IMR-90 (cell line): ENCODE data around the gene C1R. TPM values are rescaled to one million over a fixed set of nuclear protein-coding genes. Genes with fewer than 3 reads are reported as not detected.
"Not testable (repeated sequence)": the region's sequence is repeated elsewhere in the genome, so short reads cannot be mapped to it uniquely, and the experiment has no call there.

ENCODE experiments used
- ATAC-seq: fragments of 200-7000 bp; cut with Tn5 transposase; 2 replicates; pipeline ENCODE4 v1.9.1; 2020; ENCODE audit warnings: low read depth, mild to moderate bottlenecking, moderate library complexity
- BruUV-seq: library from RNA; stranded (reverse); fragments of 400-500 nt; replicated peaks from 2 replicates; lab custom pipeline; 2021; lab: Mats Ljungman, UMichigan
- CTCF ChIA-PET: fragments of 300-600 bp; formaldehyde crosslinking; extraction: SDS; loops from one replicate; lab custom pipeline; 2021; ENCODE audit warnings: antibody characterized with exemption; lab: Yijun Ruan, JAX
- POLR2A ChIA-PET: fragments of 300-600 bp; sonication (Branson Sonifier 250); formaldehyde crosslinking; loops from one replicate; lab custom pipeline; 2022; ENCODE audit warnings: antibody characterized with exemption; ENCODE audit not compliant: unreplicated experiment; lab: Charles Lee
- DNase-seq: peaks from one replicate; pipeline ENCODE4 v3.0.0; 2013
- H2AFZ ChIP-seq: replicated peaks from 2 replicates; pipeline ENCODE3; 2013; ENCODE audit warnings: low read length, mild to moderate bottlenecking; ENCODE audit not compliant: poor library complexity
- H2AK5ac ChIP-seq: 2 replicates; pipeline ENCODE4 v1.6.1; 2013; ENCODE audit warnings: low read depth, low read length, inconsistent platforms
- H2AK9ac ChIP-seq: replicated peaks from 2 replicates; pipeline ENCODE3; 2013; ENCODE audit warnings: mild to moderate bottlenecking, low read depth, low read length, moderate library complexity; ENCODE audit not compliant: poor library complexity
- H2BK120ac ChIP-seq: 2 replicates; pipeline ENCODE4 v1.6.1; 2013; ENCODE audit warnings: low read depth, low read length, inconsistent platforms
- H2BK15ac ChIP-seq: 3 replicates; pipeline ENCODE4 v1.6.1; 2013; ENCODE audit warnings: low read depth, low read length, inconsistent platforms
- H2BK20ac ChIP-seq: 2 replicates; pipeline ENCODE4 v1.6.1; 2013; ENCODE audit warnings: low read depth, mild to moderate bottlenecking, inconsistent platforms, low read length, moderate library complexity
- H2BK5ac ChIP-seq: 2 replicates; pipeline ENCODE4 v1.6.1; 2013; ENCODE audit warnings: mild to moderate bottlenecking, low read depth, low read length, inconsistent platforms; ENCODE audit not compliant: poor library complexity, severe bottlenecking
- H3K14ac ChIP-seq: replicated peaks from 2 replicates; pipeline ENCODE4 v1.6.1; 2013; ENCODE audit warnings: low read depth, low read length, inconsistent platforms
- H3K18ac ChIP-seq: 2 replicates; pipeline ENCODE4 v1.6.1; 2013; ENCODE audit warnings: low read depth, low read length, control low read depth
- H3K23ac ChIP-seq: 2 replicates; pipeline ENCODE4 v1.6.1; 2013; ENCODE audit warnings: low read depth, low read length, inconsistent platforms
- H3K27ac ChIP-seq: 2 replicates; pipeline ENCODE4 v1.5.1; 2013; ENCODE audit warnings: mild to moderate bottlenecking, control low read depth, low read length; ENCODE audit not compliant: insufficient read depth
- H3K27me3 ChIP-seq: 2 replicates; pipeline ENCODE4 v1.6.1; 2013; ENCODE audit warnings: low read length; ENCODE audit not compliant: control insufficient read depth, insufficient read depth
- H3K36me3 ChIP-seq: 2 replicates; pipeline ENCODE4 v1.6.1; 2013; ENCODE audit warnings: low read length, mixed read lengths; ENCODE audit not compliant: control insufficient read depth, insufficient read depth
- H3K4ac ChIP-seq: 2 replicates; pipeline ENCODE4 v1.6.1; 2013; ENCODE audit warnings: low read depth, low read length, inconsistent platforms
- H3K4me1 ChIP-seq: 2 replicates; pipeline ENCODE4 v1.6.1; 2013; ENCODE audit warnings: low read length, mixed read lengths; ENCODE audit not compliant: control insufficient read depth, insufficient read depth
- H3K4me2 ChIP-seq: 2 replicates; pipeline ENCODE4 v1.6.1; 2013; ENCODE audit warnings: low read depth, mild to moderate bottlenecking, control low read depth, low read length, moderate library complexity
- H3K4me3 ChIP-seq: 2 replicates; pipeline ENCODE4 v1.5.1; 2013; ENCODE audit warnings: low read depth, mild to moderate bottlenecking, control low read depth, low read length, moderate library complexity; ENCODE audit not compliant: insufficient read depth
- H3K56ac ChIP-seq: 2 replicates; pipeline ENCODE4 v1.6.1; 2013; ENCODE audit warnings: low read length, inconsistent platforms; ENCODE audit not compliant: insufficient read depth; ENCODE audit errors: extremely low read depth
- H3K79me1 ChIP-seq, 2 experiments: 2 replicates each; pipeline ENCODE4 v1.6.1; 2013; ENCODE audit warnings: low read length in 2 of 2, inconsistent platforms in 1 of 2, low read depth in 1 of 2
- H3K9ac ChIP-seq: 2 replicates; pipeline ENCODE4 v1.6.1; 2013; ENCODE audit warnings: low read depth, low read length, control low read depth
- H3K9me1 ChIP-seq: 2 replicates; pipeline ENCODE4 v1.6.1; 2013; ENCODE audit warnings: low read length, inconsistent platforms; ENCODE audit not compliant: insufficient read depth
- H3K9me3 ChIP-seq: 2 replicates; pipeline ENCODE4 v1.6.1; 2013; ENCODE audit warnings: low read length; ENCODE audit not compliant: control insufficient read depth, insufficient read depth
- H4K20me1 ChIP-seq: 2 replicates; pipeline ENCODE4 v1.6.1; 2013; ENCODE audit warnings: low read length, inconsistent platforms; ENCODE audit not compliant: insufficient read depth
- H4K5ac ChIP-seq: 2 replicates; pipeline ENCODE4 v1.6.1; 2013; ENCODE audit warnings: mild to moderate bottlenecking, low read depth, low read length, control low read depth
- H4K8ac ChIP-seq, 2 experiments: 2 replicates each; pipeline ENCODE4 v1.6.1; 2013; ENCODE audit warnings: low read depth in 2 of 2, low read length in 2 of 2, control low read depth in 1 of 2, inconsistent platforms in 1 of 2
- H4K91ac ChIP-seq: 2 replicates; pipeline ENCODE4 v1.6.1; 2013; ENCODE audit warnings: low read depth, low read length, inconsistent platforms; ENCODE audit not compliant: insufficient read depth
- WGBS, 2 experiments: methylation state at CpG; one replicate each; pipeline versions ENCODE4 v1.1.5 to v1.1.7; 2013; ENCODE audit warnings: missing lambda C conversion rate in 2 of 2; ENCODE audit not compliant: insufficient read length in 1 of 2; ENCODE audit errors: extremely low coverage in 2 of 2; 5-methylcytosine and 5-hydroxymethylcytosine counted together
- dilution Hi-C: fragments of 300-500 bp; cut with HindIII; formaldehyde crosslinking; loops from one replicate; pipeline ENCODE4 v1.14.3; 2018; ENCODE audit warnings: low sequenced_read_pairs; ENCODE audit not compliant: unreplicated experiment
- in situ Hi-C: fragments of 300-500 bp; cut with MboI; formaldehyde crosslinking; loops from 3 replicates; pipeline ENCODE4 v1.14.3; 2019; ENCODE audit warnings: low sequenced_read_pairs, inconsistent platforms, mixed read lengths
- intact Hi-C: fragments of 100-400 bp; cut with micrococcal nuclease; formaldehyde crosslinking; loops from 2 replicates; pipeline ENCODE4 v1.10.0; 2022
- polyA plus RNA-seq, 3 experiments: library from polyadenylated mRNA; depleted of rRNA; stranded (reverse); fragments of >200 nt; gene quantifications; 2 replicates each; pipeline ENCODE4 v1.2.3, GENCODE V29; 2012; ENCODE audit warnings: low replicate concordance in 1 of 3
- total RNA-seq: library from RNA; depleted of rRNA; stranded (reverse); fragments of >200 nt; gene quantifications from 2 replicates; pipeline ENCODE4 v1.2.3, GENCODE V29; 2012

The C1R gene
- total and polyA plus RNA-seq, 2 of the 4 experiments (the other 2 are of a cell fraction), result 38.4 to 165 TPM

DNA sequence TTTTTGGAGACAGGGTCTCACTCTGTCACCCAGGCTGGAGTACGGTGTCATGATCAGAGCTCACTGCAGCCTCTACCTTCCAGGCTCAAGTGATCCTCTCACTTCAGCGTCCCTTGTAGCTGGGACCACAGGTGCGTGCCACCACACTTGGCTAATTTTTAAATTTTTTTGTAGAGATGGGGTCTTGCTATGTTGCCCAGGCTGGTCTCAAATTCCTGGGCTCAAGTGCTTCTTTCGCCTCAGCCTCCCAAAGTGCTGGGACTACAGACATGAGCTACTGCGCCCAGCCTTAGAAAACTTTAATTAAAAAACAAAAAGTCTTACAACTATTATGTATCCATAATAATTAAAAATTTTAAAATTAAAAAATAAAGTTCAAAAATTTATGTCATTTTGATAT, 14.9 kb upstream of the C1R start:
- H2AFZ ChIP-seq, H3K18ac ChIP-seq, BruUV-seq, dilution Hi-C loops, intact Hi-C loops, H3K4ac ChIP-seq, H3K9me1 ChIP-seq, ATAC-seq, H3K14ac ChIP-seq, H3K4me1 ChIP-seq, H2BK120ac ChIP-seq, in situ Hi-C loops, H4K20me1 ChIP-seq, DNase-seq, H4K5ac ChIP-seq, H3K56ac ChIP-seq, H3K4me2 ChIP-seq, H4K91ac ChIP-seq, H2BK15ac ChIP-seq, H2AK9ac ChIP-seq, H2BK5ac ChIP-seq, H3K9me3 ChIP-seq, H2BK20ac ChIP-seq, POLR2A ChIA-PET, H4K8ac ChIP-seq, H3K27ac ChIP-seq, H3K27me3 ChIP-seq, H3K23ac ChIP-seq, H2AK5ac ChIP-seq, H3K4me3 ChIP-seq, H3K9ac ChIP-seq: not testable (repeated sequence)
- CTCF ChIA-PET, result interaction anchor here (0.6 to 2.1 kb wide), 4 partner anchors 13 to 870 kb away, joined by 3 to 9 read pairs (median 3); partner anchors contain the start of gene C1S
- Histone ChIP-seq H3K36me3 (peaks cover 14% of the 10 kb centered on the region), H3K79me1 (peaks cover 31 to 60% of the 10 kb centered on the region in 2 experiments)
- 80% methylated on average over 1 of the region's 5 CpGs; no CpG with 5 or more reads in 1 of the 2 experiments for WGBS, 2 experiments
